PC-9 (cell line): ENCODE results near the gene CCDC192. TPM values are rescaled to one million over a fixed set of nuclear protein-coding genes. Genes with fewer than 3 reads are reported as not detected.

Experiments
- BruUV-seq: library from RNA; stranded (reverse); fragments of 400-500 nt; replicated peaks from 2 replicates; lab custom pipeline; 2021; lab: Mats Ljungman, UMichigan
- CTCF ChIA-PET: fragments of 300-600 bp; sonication (Branson Sonifier 250); formaldehyde crosslinking; loops from one replicate; lab custom pipeline; 2022; ENCODE audit warnings: antibody characterized with exemption; lab: Charles Lee
- POLR2A ChIA-PET: fragments of 300-600 bp; sonication (Branson Sonifier 250); formaldehyde crosslinking; loops from one replicate; lab custom pipeline; 2022; ENCODE audit warnings: antibody characterized with exemption; ENCODE audit not compliant: unreplicated experiment; lab: Charles Lee
- DNase-seq, 2 experiments: peaks; one replicate each; pipeline versions ENCODE4 v3.0.0 to v3.0.0-alpha.2; 2015 to 2022; ENCODE audit warnings: mixed read lengths in 1 of 2
- H2AFZ ChIP-seq: fragments of 200-600 bp; sonication (generic); 2 replicates; pipeline ENCODE4 v1.8.1; 2017; ENCODE audit warnings: antibody characterized with exemption
- H3F3A ChIP-seq: fragments of 200-600 bp; sonication (generic); 2 replicates; pipeline ENCODE4 v1.8.1; 2017; ENCODE audit warnings: antibody characterized with exemption, mild to moderate bottlenecking, low read depth; ENCODE audit not compliant: insufficient read depth
- H3K27ac ChIP-seq: fragments of 200-600 bp; sonication (generic); 2 replicates; pipeline ENCODE4 v1.6.1; 2016; ENCODE audit warnings: mixed run types
- H3K27me3 ChIP-seq: fragments of 200-600 bp; sonication (generic); 2 replicates; pipeline ENCODE4 v1.6.1; 2016; ENCODE audit warnings: low read depth, mixed run types; ENCODE audit not compliant: insufficient read depth
- H3K36me3 ChIP-seq: fragments of 200-600 bp; sonication (generic); 2 replicates; pipeline ENCODE4 v1.6.1; 2016; ENCODE audit warnings: low read depth, mixed run types
- H3K4me1 ChIP-seq: fragments of 200-600 bp; sonication (generic); replicated peaks from 2 replicates; pipeline ENCODE4 v1.6.1; 2016; ENCODE audit warnings: mixed run types; ENCODE audit not compliant: insufficient read depth
- H3K4me2 ChIP-seq: fragments of 200-600 bp; sonication (generic); 2 replicates; pipeline ENCODE4 v1.6.1; 2017; ENCODE audit warnings: mixed run types
- H3K4me3 ChIP-seq: fragments of 200-600 bp; sonication (generic); 2 replicates; pipeline ENCODE4 v1.6.1; 2016; ENCODE audit warnings: mixed run types
- H3K79me2 ChIP-seq: fragments of 200-600 bp; sonication (generic); 2 replicates; pipeline ENCODE4 v1.6.1; 2017; ENCODE audit warnings: low read depth, mixed run types
- H3K9me2 ChIP-seq: fragments of 200-600 bp; sonication (generic); 2 replicates; pipeline ENCODE4 v1.8.1; 2017; ENCODE audit warnings: mild to moderate bottlenecking; ENCODE audit not compliant: insufficient read depth
- H3K9me3 ChIP-seq: fragments of 200-600 bp; sonication (generic); 2 replicates; pipeline ENCODE4 v1.8.1; 2016; ENCODE audit warnings: low read depth; ENCODE audit not compliant: insufficient read depth
- H4K20me1 ChIP-seq: fragments of 200-600 bp; sonication (generic); 2 replicates; pipeline ENCODE4 v1.8.1; 2017; ENCODE audit not compliant: insufficient read depth
- EZH2 ChIP-seq: fragments of 200-600 bp; sonication (generic); IDR thresholded peaks from 2 replicates; pipeline ENCODE4 v1.8.0; 2017; ENCODE audit warnings: antibody characterized with exemption, low read depth
- intact Hi-C: fragments of 100-400 bp; cut with micrococcal nuclease; formaldehyde crosslinking; loops from one replicate; pipeline ENCODE4 v1.10.0; 2022; ENCODE audit not compliant: unreplicated experiment
- total RNA-seq: library from RNA; stranded (reverse); gene quantifications from 2 replicates; pipeline ENCODE4 v1.2.3, GENCODE V29; 2021
- TF ChIP-seq, protein P1 (sequence below): fragments of 200-600 bp; sonication (generic); conservative IDR thresholded peaks from 2 replicates; pipeline ENCODE4 v1.6.1; 2017; ENCODE audit warnings: mixed run types, antibody characterized with exemption, mild to moderate bottlenecking, moderate library complexity

The CCDC192 gene
- total RNA-seq, 1 experiment from 2014 or later, result not detected

DNA sequence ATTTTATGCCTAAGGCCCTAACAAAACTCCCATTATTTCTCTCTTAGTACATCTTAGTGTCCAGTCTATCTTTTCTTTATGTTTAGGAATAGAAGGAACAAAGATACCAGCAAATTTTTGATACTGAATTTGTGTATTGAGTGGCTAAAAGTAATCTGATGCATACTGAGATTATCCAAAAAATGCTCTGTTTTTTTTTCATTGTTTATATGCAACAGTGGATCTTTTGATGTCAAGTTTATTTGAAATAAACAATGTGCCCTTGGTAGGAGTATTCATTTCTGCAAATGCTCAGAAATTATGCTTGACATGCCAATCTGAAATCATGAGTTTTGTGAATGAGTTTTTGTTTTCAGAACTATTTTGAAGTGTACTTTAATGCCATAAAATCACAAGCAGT lies 58.7 kb downstream of the CCDC192 start:
- ChIA-PET CTCF (no interaction called here), POLR2A (no interaction called here)
- no peak overlapping the region for H3K27ac ChIP-seq
- no TSS peak for BruUV-seq
- no peaks in the 10 kb centered on the region for H3K9me3 ChIP-seq
- H3K79me2 ChIP-seq, result no peaks in the 10 kb centered on the region
- no peaks in the 10 kb centered on the region for H3K36me3 ChIP-seq
- TF ChIP-seq, protein P1, sequence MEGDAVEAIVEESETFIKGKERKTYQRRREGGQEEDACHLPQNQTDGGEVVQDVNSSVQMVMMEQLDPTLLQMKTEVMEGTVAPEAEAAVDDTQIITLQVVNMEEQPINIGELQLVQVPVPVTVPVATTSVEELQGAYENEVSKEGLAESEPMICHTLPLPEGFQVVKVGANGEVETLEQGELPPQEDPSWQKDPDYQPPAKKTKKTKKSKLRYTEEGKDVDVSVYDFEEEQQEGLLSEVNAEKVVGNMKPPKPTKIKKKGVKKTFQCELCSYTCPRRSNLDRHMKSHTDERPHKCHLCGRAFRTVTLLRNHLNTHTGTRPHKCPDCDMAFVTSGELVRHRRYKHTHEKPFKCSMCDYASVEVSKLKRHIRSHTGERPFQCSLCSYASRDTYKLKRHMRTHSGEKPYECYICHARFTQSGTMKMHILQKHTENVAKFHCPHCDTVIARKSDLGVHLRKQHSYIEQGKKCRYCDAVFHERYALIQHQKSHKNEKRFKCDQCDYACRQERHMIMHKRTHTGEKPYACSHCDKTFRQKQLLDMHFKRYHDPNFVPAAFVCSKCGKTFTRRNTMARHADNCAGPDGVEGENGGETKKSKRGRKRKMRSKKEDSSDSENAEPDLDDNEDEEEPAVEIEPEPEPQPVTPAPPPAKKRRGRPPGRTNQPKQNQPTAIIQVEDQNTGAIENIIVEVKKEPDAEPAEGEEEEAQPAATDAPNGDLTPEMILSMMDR, result no peak
- TF ChIP-seq EZH2, result no peak
- no peaks in the 10 kb centered on the region for H3F3A ChIP-seq
- DNase-seq, result no peak
- H3K4me2 ChIP-seq, result no peak overlapping the region
- no peaks in the 10 kb centered on the region for H3K27me3 ChIP-seq
- no peaks in the 10 kb centered on the region for H3K4me1 ChIP-seq
- no peak overlapping the region for H3K4me3 ChIP-seq
- no peaks in the 10 kb centered on the region for H3K9me2 ChIP-seq
- intact Hi-C loops, result no loop called here
- H4K20me1 ChIP-seq, result no peaks in the 10 kb centered on the region
- no peak overlapping the region for H2AFZ ChIP-seq

DNA sequence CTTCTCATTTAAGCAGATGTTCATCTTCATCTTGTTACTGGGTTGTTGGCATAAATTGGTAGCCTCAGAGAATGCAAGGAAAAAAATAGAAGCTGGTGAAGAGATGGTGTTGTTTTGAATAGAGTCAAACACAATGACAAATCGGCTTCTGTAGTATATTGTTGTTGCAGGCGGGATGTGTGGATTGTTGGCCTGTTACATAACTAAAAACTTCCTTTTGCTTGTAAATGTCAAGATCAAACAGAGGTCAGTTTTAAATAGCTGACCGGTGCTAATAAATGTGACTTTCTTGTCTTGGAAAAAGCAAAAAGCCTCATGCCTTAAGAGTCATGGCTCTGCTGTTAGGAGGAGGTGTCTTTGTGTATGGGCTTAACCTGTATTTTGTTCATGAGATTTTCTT lies 59.2 kb downstream of the CCDC192 start:
- ChIA-PET CTCF (no interaction called here), POLR2A (no interaction called here)
- H3K4me2 ChIP-seq, result no peak overlapping the region
- no peaks in the 10 kb centered on the region for H3F3A ChIP-seq
- no peaks in the 10 kb centered on the region for H3K36me3 ChIP-seq
- no peak overlapping the region for H2AFZ ChIP-seq
- no peak for DNase-seq
- H4K20me1 ChIP-seq, result no peaks in the 10 kb centered on the region
- H3K27me3 ChIP-seq, result no peaks in the 10 kb centered on the region
- H3K4me3 ChIP-seq, result no peak overlapping the region
- no peak overlapping the region for H3K27ac ChIP-seq
- H3K9me3 ChIP-seq, result no peaks in the 10 kb centered on the region
- H3K9me2 ChIP-seq, result no peaks in the 10 kb centered on the region
- no peaks in the 10 kb centered on the region for H3K4me1 ChIP-seq
- no peak for TF ChIP-seq EZH2
- TF ChIP-seq, protein P1, result no peak
- intact Hi-C loops, result no loop called here
- H3K79me2 ChIP-seq, result no peaks in the 10 kb centered on the region
- BruUV-seq, result no TSS peak

DNA sequence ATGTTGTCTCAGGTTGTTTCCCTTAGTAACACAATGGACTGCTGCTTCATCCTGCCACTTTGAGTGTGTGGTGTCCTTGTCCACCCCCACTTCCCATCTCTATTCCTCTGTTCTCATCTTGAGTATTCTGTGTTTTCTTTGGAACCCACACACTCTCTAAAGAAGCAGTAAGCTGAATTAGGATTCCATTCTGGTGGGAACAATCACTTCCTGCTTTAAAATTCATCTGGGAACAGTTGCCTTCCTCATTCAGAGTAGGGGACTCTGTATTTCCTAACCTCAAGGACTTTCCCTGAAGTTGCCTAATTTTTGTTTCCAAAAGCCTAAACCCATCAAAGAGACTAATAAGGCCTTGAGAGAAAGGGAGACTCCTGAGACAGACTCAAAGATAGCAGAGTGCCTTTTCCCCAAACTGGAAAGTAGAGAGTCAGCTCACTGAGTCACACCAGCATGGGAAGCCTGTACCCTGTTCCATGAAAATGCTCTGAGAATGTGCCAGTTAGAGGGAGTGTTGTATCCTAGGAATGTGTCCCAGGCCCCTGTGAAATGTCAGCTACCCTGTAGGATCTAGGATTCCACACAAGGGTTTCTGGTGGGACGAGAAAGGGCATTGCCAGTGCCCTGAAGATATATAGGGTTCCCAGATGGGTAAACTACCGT lies 63.6 kb downstream of the CCDC192 start:
- Histone ChIP-seq H3K36me3 (no peaks in the 10 kb centered on the region), H2AFZ (no peak overlapping the region), H3K9me3 (no peaks in the 10 kb centered on the region), H3F3A (no peaks in the 10 kb centered on the region), H3K4me3 (no peak overlapping the region), H3K4me1 (no peaks in the 10 kb centered on the region), H3K27me3 (no peaks in the 10 kb centered on the region), H3K27ac (no peak overlapping the region), H4K20me1 (no peaks in the 10 kb centered on the region), H3K79me2 (no peaks in the 10 kb centered on the region), H3K9me2 (no peaks in the 10 kb centered on the region), H3K4me2 (no peak overlapping the region)
- ChIA-PET CTCF (no interaction called here), POLR2A (no interaction called here)
- intact Hi-C loops, result no loop called here
- no peak for DNase-seq
- no peak for TF ChIP-seq EZH2
- TF ChIP-seq, protein P1, result no peak
- no TSS peak for BruUV-seq
